Nephron (organoid): ENCODE results near the gene LAPTM5.
"Not testable (repeated sequence)": the region's sequence is repeated elsewhere in the genome, so short reads cannot be mapped to it uniquely, and the experiment has no call there.

Source experiments
- H3K27ac Mint-ChIP-seq, 3 experiments: 2 replicates each; pipeline ENCODE4 v1.8.0; 2020; ENCODE audit warnings: mixed read lengths in 3 of 3, mild to moderate bottlenecking in 2 of 3, moderate library complexity in 1 of 3
- H3K27me3 Mint-ChIP-seq: 2 replicates; pipeline ENCODE4 v1.8.0; 2021; ENCODE audit warnings: low read depth, mild to moderate bottlenecking, moderate library complexity, mixed read lengths
- H3K36me3 Mint-ChIP-seq: 2 replicates; pipeline ENCODE4 v1.8.0; 2020; ENCODE audit warnings: low read depth, mixed read lengths
- H3K4me1 Mint-ChIP-seq: 2 replicates; pipeline ENCODE4 v1.8.0; 2020; ENCODE audit warnings: mixed read lengths
- H3K4me3 Mint-ChIP-seq, 3 experiments: 2 replicates each; pipeline ENCODE4 v1.8.0; 2020; ENCODE audit warnings: mild to moderate bottlenecking in 3 of 3, mixed read lengths in 3 of 3, moderate library complexity in 2 of 3
- H3K9me3 Mint-ChIP-seq: 2 replicates; pipeline ENCODE4 v1.8.0; 2020; ENCODE audit warnings: mixed read lengths
- TF ChIP-seq, protein P1 (sequence below), 3 experiments: fragments of 200-600 bp; sonication (generic); IDR thresholded peaks; one replicate each; pipeline ENCODE4 v1.5.0; 2021; ENCODE audit warnings: antibody characterized with exemption in 3 of 3; ENCODE audit not compliant: unreplicated experiment in 3 of 3

Gene LAPTM5

DNA sequence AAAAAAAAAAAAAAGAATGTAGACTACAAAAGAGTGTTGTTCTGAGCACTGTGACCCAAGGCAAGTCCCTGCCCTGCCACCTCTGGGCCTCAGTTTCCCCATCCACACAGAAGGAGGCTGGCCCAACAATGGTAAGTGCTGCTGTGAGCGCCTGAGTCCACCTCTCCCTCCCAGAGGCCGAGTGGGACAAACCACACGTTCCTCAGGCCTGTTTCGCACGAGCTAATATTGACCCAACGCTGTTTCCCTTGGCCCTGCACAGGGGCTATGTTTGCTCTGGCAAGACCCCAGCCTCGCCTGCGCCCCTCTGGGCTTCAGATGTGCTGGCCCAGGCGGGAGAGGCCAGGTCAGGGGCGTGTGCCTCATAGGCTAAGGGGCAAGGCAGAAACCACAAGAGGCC lies 12.6 kb upstream of the LAPTM5 start:
- Mint-ChIP-seq H3K4me3 (no peak overlapping the region), H3K9me3 (no peaks in the 10 kb centered on the region), H3K36me3 (no peaks in the 10 kb centered on the region), H3K4me1 (peaks cover 5% of the 10 kb centered on the region), H3K27me3 (peaks cover 3% of the 10 kb centered on the region), H3K27ac (no peak overlapping the region)
- TF ChIP-seq, protein P1, sequence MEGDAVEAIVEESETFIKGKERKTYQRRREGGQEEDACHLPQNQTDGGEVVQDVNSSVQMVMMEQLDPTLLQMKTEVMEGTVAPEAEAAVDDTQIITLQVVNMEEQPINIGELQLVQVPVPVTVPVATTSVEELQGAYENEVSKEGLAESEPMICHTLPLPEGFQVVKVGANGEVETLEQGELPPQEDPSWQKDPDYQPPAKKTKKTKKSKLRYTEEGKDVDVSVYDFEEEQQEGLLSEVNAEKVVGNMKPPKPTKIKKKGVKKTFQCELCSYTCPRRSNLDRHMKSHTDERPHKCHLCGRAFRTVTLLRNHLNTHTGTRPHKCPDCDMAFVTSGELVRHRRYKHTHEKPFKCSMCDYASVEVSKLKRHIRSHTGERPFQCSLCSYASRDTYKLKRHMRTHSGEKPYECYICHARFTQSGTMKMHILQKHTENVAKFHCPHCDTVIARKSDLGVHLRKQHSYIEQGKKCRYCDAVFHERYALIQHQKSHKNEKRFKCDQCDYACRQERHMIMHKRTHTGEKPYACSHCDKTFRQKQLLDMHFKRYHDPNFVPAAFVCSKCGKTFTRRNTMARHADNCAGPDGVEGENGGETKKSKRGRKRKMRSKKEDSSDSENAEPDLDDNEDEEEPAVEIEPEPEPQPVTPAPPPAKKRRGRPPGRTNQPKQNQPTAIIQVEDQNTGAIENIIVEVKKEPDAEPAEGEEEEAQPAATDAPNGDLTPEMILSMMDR (IDR thresholded peaks at IDR 0.05; ENCODE audit: unreplicated experiment in 3 of 3) = no peak

DNA sequence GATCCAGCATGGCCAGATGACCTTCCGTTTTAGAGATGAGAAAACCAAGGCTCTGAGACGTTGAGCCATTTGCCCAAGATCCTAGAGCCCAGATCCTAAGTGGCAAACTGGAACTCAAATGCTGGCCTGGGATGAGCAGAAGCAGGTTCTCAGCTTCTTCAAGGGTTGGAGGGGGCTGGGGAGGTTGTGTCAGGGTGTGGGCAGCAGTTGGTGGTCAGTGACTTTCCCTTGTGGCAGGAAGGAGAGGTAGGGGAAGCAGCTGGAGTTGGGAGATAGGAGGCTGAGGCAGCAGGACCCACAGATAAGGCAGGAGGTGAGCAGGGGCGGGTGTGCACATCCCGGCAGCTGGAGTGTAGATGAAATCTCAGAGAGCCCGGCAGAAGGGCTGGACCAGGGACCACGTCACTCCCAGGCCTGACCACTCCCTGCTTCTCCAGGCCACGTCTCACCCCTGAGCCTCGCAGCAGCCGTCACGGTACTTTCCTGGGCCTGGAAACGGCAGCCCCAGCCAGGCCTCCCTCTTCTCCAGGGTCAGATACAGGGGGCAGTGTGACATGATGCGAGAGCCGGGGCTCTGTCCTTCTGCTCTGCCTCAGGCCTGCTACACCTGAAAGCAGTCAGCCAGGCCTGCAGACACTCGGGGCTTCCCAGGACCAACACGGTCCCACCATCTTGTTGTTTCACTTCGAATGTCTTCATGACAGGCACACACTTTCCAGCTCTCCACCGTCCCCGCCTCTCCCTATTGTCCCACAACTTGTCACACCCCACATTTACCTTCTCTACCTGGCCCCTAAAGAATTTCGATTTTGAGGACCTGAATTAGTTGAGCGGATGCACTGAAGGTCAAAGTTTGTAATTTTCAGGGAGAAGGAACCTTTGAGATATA lies 11.5 kb upstream of the LAPTM5 start:
- Mint-ChIP-seq H3K27me3 (peaks cover 3% of the 10 kb centered on the region), H3K27ac (no peak overlapping the region), H3K36me3 (no peaks in the 10 kb centered on the region), H3K9me3 (no peaks in the 10 kb centered on the region), H3K4me3 (no peak overlapping the region), H3K4me1 (peaks cover 5% of the 10 kb centered on the region)
- TF ChIP-seq, protein P1 (IDR thresholded peaks at IDR 0.05; ENCODE audit: unreplicated experiment in 3 of 3) = no peak

DNA sequence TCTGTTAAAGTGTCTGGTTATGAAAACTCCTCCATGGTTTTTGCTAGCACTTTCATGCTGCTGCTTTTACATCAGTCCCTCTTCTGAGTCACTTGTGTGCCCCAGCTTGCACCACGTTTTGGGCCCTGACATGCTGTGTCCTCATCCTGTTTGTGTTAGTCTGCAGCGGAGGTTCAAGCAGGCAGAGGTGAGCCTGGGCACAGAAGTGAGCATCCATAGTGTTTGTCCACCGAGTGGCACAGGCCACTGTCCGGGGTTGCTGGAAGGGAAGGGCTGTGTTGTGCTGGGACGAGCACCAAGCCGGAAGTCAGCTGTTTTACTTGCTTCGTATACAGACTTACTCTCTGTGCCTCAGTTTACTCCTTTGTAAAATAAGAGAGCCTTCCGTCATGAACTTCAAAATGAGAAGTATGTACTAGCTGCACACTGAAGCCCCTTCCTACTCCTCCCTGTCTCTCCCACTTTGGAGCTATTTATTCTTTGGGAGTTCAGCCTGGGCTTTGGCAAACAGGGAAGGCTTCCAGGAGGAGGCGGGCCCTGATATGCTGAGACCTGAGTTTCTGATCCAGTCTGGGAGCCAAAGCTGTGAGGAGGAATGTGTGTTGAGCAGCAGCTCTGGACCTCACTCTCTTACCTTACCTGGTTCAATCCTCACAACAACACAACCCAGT lies 10.7 kb upstream of the LAPTM5 start:
- no peak overlapping the region for H3K27ac Mint-ChIP-seq
- H3K27me3 Mint-ChIP-seq = peaks cover 3% of the 10 kb centered on the region
- no peaks in the 10 kb centered on the region for H3K9me3 Mint-ChIP-seq
- no peaks in the 10 kb centered on the region for H3K36me3 Mint-ChIP-seq
- peaks cover 8% of the 10 kb centered on the region for H3K4me1 Mint-ChIP-seq
- TF ChIP-seq, protein P1 (IDR thresholded peaks at IDR 0.05; ENCODE audit: unreplicated experiment in 3 of 3) = no peak
- H3K4me3 Mint-ChIP-seq = no peak overlapping the region

DNA sequence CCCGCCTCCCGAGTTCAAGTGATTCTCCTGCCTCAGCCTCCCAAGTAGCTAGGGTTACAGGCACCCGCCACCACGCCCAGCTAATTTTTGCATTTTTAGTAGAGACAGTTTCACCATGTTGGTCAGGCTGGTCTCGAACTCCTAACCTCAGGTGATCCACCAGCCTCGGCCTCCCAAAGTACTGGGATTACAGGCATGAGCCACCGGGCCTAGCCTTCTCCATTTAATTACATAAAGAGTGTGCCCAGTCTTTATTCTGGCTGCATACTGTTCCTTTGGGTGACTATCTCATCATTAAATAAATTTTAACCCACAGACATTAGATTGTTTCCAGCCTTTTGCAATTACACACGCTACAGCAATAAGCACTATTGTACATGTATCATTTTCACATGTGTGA lies 9.4 kb upstream of the LAPTM5 start:
- H3K9me3 Mint-ChIP-seq, H3K27me3 Mint-ChIP-seq, H3K27ac Mint-ChIP-seq, H3K36me3 Mint-ChIP-seq, H3K4me3 Mint-ChIP-seq: not testable (repeated sequence)
- peaks cover 17% of the 10 kb centered on the region for H3K4me1 Mint-ChIP-seq

DNA sequence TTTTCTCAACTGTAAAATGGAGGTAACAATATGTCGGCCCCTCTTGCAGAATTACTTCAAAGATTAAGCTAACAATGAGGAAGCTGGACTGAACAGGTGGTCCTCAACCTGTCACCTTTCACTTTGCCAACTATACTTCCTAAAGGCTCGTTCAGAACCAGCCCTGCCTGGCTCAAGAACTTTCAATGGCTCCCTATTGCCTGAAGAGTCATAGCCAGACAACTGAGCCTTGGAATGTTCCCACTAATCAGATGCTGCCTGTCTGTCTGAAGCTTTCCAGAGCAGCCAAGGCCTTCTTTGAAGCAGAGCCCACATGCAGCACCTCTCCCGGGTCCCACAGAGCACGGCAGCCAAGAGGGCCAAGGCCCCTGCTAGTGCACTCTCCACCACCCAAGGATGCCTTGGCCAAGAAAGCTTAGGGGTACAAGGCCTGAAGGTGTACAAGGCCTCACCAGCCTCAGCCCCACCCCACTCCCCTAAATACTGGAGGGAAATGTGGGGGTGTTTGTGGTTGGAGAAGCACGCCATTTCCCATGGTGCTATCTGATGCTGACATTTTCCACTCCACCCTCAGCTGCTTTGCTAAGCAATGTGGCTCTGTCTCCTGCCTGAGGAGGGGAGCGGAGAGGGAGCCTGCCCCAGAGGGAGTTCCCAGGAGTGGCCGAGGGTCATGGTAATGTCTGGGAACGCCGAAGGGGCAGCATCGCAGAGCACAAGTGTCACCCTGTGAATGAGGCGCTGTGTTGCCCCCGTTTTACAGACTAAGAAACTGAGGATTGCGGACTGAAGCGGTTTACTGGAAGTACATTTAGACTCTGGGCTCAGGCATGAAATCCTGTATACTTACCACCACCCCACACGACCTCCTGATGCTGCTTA lies 8.2 kb upstream of the LAPTM5 start:
- no peaks in the 10 kb centered on the region for H3K36me3 Mint-ChIP-seq
- H3K4me1 Mint-ChIP-seq = peaks cover 26% of the 10 kb centered on the region
- no peak overlapping the region for H3K27ac Mint-ChIP-seq
- no peaks in the 10 kb centered on the region for H3K9me3 Mint-ChIP-seq
- H3K4me3 Mint-ChIP-seq = no peak overlapping the region
- H3K27me3 Mint-ChIP-seq = no peaks in the 10 kb centered on the region
- TF ChIP-seq, protein P1 (IDR thresholded peaks at IDR 0.05; ENCODE audit: unreplicated experiment in 3 of 3) = no peak
